ENCODE results near the gene SAA1. TPM values are rescaled to one million over a fixed set of nuclear protein-coding genes. Genes with fewer than 3 reads are reported as not detected.
"Not testable (repeated sequence)": the region's sequence is repeated elsewhere in the genome, so short reads cannot be mapped to it uniquely, and the experiment has no call there.

The SAA1 gene
- total RNA-seq, 1 donor from 2014 or later = not detected

- intact Hi-C loops (cut with micrococcal nuclease) = no loop called here
Observed at GRCh38 chr11:18254781-18255361, 11.2 kb upstream of the SAA1 start.

GRCh38 chr11:18259259-18259658 lies 6.8 kb upstream of the SAA1 start:
- intact Hi-C loops (cut with micrococcal nuclease) = no loop called here

DNA sequence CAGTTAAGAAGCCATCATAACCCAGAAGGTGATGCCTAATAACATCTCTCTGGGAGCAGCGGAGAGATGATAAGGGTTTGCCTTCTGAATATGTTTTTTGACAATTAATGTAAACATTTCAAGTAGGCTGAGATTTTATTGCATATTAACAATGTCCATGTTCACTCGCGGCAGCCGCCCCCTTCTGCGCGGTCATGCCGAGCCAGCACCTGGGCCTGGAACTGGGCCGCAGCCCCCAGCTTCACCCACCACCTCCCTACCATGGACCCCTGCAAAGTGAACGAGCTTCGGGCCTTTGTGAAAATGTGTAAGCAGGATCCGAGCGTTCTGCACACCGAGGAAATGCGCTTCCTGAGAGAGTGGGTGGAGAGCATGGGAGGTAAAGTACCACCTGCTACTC lies 4.3 kb upstream of the SAA1 start:
- intact Hi-C loops (cut with micrococcal nuclease) = no loop called here

GRCh38 chr11:18262681-18263350 lies 3.2 kb upstream of the SAA1 start:
- intact Hi-C loops (cut with micrococcal nuclease) = not testable (repeated sequence)

DNA sequence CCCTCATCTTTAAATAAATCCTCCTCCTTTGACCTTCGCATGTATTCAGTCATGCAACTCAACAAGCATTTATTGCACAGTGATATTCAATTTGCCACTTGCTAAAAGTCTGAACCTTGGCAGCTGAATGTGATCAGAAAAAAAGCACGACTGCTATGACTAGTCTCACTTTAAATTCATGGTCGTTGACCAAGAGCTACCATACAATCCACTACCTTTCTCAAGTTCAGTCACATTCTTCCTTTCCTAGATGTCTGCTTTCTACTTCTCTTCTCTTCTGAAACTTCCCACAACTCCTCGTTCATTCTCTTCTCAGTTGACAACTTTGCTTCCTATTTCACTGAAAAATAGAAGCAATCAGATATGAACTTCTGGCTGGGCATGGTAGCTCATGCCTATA lies 2.0 kb upstream of the SAA1 start:
- intact Hi-C loops (cut with micrococcal nuclease) = no loop called here

DNA sequence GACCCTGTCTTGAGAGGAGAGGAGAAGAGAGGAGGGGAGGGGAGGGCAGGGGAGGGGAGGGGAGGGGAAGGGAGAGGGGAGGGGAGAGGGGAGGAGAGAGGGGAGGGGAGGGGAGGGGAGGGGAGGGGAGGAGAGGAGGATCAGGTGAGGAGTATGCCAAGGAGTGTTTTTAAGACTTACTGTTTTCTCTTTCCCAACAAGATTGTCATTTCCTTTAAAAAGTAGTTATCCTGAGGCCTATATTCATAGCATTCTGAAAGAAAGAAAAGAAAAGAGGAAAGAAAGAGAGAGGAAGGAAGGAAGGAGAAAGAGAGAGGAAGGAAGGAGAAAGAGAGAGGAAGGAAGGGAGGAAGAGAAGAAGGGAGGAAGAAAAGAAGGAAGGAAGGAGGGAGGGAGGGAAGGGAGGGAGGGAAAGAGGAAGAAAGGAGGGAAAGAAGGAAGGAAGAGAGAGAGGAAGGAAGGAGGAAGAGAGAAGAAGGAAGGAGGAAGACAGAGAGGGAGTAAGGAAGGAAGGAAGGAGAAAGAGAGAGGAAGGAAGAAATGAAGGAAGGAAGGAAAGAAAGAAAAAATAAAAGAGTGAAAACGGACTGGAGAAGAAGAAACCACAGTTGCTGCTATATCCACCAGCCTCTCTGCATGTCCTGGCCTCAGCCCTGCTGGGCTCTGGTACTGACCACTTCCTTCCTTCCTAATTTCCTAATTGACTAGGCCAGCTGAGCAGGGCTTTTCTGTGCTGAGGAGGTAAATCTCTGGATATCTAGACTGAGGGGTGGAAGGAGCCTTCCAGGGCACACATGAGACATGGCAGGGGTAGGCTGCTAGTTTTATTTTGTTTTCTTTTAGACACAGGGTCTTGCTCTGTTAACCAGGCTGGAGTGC lies 1.1 kb upstream of the SAA1 start:
- intact Hi-C loops (cut with micrococcal nuclease) = no loop called here

GRCh38 chr11:18267335-18268133 lies 1.5 kb downstream of the SAA1 start:
- intact Hi-C loops (cut with micrococcal nuclease) = not testable (repeated sequence)

GRCh38 chr11:18269252-18269651 lies 3.2 kb downstream of the SAA1 start:
- intact Hi-C loops (cut with micrococcal nuclease) = not testable (repeated sequence)

DNA sequence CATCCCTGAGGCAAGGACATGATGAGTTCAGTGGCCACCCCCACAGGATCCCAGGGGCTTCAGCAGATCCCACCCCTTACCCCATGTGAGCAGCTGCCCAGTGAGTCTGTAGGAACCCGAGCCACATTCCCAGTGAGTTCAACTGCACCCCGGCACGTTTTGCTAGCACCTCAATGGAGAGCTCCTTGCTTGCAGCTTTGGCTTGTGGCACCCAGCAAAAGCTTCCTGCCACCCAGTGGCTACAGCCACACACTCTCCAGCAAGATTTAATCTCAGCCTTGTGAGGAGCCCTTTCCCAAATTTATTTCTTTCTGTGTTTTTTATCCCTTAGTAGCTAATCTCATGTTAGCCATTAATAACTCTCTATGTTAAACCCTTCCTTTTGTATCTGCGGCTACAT lies 4.0 kb downstream of the SAA1 start:
- intact Hi-C loops (cut with micrococcal nuclease) = no loop called here

DNA sequence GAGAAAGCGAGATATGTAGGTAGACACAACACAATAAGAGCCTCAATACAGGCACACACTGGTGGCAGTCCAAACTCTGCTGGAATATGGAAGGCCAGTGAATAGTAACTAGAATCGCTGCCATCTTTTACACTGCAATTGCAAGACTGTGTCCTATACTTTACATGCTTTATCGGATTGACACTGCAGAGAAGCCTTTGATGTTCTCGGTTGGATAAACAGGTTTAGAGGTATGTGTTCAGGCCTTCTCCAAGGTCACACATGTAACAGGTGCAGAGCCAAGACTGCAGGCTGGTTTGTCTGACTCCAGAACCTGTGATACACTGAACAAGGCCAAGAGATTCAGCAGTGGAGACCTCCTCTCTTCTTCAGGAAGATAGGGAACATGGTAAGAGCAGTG lies 5.1 kb downstream of the SAA1 start:
- intact Hi-C loops (cut with micrococcal nuclease) = no loop called here

DNA sequence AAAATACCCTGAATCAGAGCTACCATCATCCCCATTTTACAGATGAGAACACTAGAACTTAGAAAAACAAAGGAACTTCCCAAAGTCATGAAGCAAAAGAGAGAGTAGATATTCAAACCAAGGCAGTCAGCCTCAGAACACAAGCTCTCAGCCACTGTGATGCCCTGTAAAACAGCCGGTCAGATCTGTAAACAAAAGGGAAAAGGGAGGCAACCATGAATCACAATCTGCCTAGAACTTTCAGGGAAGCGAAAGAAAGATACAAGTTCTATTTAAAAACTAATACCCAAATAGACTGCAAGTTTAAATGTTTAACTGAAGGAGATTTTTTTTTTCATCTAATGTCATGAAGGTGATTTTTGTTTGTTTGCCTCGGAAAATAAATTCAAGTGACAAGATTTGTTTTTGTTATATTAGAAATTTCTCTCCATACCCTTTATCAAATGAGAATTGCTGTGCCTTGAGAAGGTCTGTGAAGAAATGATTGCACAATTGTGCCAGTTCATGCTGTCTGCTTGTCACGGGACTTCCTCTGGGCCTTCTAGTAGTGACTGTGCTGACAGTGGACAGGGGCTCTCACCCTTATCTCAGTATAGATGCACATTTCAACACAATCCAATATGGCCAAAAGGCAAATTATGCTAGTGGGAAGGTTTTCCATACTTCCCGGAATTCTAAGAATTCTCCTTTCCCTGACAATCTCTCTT lies 11.7 kb downstream of the SAA1 start:
- intact Hi-C loops (cut with micrococcal nuclease) = no loop called here

- intact Hi-C loops (cut with micrococcal nuclease) = loop anchor here (2.0 kb wide), 1 partner anchor 42 kb away; the partner anchor contains the start of genes GTF2H1 and HPS5
Observed at GRCh38 chr11:18280438-18281045, 14.5 kb downstream of the SAA1 start.

- intact Hi-C loops (cut with micrococcal nuclease) = no loop called here
Observed at GRCh38 chr11:18282626-18283025, 16.6 kb downstream of the SAA1 start.

DNA sequence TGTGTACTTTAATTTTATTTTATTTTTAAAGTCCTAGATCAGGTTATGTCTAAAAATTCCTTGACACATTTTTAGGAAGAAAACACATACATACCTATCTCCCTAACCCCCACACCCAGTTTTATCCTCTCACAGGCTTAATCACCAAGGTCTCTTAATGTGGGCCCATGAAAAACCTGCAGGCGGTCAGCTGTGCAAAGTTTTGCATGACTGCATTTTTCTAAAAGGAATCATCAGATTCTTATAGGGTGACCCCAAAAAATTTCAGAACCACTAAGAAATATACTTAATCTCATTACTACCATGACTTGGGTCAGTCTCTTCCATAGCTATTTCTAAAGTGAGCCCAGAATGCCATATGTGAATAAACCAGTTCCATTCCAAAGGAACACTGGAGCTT lies 19.8 kb downstream of the SAA1 start:
- intact Hi-C loops (cut with micrococcal nuclease) = no loop called here

- intact Hi-C loops (cut with micrococcal nuclease) = no loop called here
Observed at GRCh38 chr11:18288911-18289310, 22.8 kb downstream of the SAA1 start.

DNA sequence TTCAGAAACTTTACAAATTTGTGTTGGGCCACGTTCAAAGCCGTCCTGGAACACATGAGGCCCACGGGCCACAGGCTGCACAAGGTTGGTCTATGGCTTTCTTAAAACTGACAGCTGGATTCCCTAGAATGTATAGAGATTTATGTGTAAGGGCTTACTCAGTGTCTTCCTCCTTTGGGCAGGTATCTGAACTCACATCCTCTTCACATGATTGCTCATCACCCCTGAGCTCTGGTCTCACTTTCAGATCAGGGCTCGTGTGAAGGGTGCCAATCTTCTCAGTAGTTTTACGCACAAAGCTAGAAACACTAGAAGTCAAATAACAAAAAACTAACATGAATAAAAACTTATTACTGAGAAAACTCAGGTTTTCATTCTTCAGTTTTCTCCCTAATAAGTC lies 28.8 kb downstream of the SAA1 start:
- intact Hi-C loops (cut with micrococcal nuclease) = no loop called here

- intact Hi-C loops (cut with micrococcal nuclease) = no loop called here
Observed at GRCh38 chr11:18295316-18295715, 29.3 kb downstream of the SAA1 start.

DNA sequence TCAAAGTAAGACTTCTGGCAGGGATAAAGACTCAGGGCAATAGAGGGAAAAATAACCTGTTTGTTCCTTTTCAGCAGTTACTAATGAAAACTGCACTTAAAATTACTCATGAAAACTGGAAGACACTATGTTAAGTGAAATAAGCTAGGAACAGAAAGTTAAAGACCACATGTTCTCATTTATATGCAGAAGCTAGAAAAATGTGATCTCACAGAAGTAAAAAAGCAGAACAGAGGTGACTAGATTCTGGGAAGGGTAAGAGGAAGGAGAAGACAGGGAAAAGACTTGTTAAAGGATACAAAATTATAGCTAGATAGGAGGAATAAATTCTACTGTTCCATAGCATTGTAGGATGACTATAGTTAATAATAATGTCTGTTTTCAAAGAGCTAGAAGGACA lies 33.7 kb downstream of the SAA1 start:
- intact Hi-C loops (cut with micrococcal nuclease) = no loop called here

- intact Hi-C loops (cut with micrococcal nuclease) = no loop called here
Observed at GRCh38 chr11:18304745-18305144, 38.7 kb downstream of the SAA1 start.

GRCh38 chr11:18307461-18308139 lies 41.5 kb downstream of the SAA1 start:
- intact Hi-C loops (cut with micrococcal nuclease) = no loop called here

All from T-helper 1 cell treated with Interleukin-12 subunit alpha and Interleukin-12 subunit beta and Interleukin-4 antibody, amounts not matched to agents 30 ng/mL and 1 ng/mL, for 36 hours (primary cell).